NCI-H2107 treated with DMSO at 0.1 percent for 48 hours (cell line): Measurements from ENCODE around the gene LDLRAD1.
"Not testable (repeated sequence)": the region's sequence is repeated elsewhere in the genome, so short reads cannot be mapped to it uniquely, and the experiment has no call there.

ENCODE experiments used
- DNase-seq: peaks from one replicate; lab custom pipeline; 2025; ENCODE audit not compliant: unreplicated experiment; lab: John Stamatoyannopoulos, UW

The LDLRAD1 gene, protein sequence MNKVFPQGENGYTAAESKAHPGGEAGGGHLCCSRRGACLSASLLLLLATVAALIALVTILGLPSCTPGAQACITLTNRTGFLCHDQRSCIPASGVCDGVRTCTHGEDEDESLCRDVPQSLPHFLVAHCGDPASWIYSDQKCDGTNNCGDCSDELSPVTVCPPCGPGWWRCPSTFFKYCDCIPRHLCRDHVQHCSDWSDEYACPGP

DNA sequence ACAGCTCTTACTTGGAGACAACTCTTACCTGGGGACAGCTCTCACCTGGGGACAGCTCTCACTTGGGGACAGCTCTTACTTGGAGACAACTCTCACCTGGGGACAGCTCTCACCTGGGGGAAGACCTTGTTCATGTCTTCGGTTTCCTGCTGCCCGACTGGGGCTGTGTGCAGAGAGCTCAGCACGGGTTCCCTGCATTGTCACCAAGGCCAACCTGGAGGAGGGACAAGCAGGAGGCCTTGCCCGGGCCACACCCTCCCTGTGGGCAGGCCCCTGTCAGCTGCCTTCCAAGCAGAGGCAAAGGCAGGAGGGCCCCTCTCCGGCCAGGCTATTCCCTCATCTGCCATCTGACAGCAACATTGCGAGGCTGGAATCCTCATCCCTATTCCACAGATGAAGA is at the start of gene LDLRAD1:
Gene LDLRAD1, minus strand, starts transcription at position 208 of the 400 bp plus-strand sequence. Its CDS starts 74 bp downstream, at position 134.
- DNase-seq, result no peak

DNA sequence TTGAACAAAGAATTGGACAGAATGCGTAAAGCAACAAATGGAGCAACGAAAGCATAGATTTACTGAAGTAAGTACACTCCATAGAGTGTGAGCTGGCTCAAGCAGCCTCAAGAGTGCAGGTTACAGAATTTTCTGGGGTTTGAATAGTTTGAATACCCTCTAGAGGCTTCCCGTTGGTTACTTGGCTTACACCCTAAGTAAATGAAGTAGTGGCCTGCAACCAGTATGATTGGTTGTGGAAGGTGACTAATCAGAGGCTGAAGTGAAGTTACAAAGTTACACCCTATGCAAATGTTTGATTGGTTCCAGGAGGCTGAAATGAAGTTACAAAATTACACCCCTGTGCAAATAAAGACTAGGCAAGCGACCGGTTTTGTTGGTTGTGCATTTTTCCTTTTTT is 46.3 kb upstream of the LDLRAD1 start:
- no peak for DNase-seq

DNA sequence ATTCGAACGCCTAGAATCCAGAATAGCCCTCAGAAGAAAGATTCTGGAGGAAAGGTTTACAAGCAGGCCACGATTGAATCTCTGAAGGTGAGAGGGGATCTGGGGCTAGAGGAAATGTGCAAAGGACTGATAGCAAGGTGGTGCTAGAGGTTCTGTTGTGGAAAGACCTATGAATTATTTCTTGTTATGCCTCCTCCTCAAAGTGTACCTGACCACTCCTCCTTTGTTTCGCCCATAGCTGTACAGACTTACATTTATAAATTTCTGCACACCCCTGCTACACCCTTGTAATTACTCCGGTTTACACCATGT is 36.4 kb upstream of the LDLRAD1 start:
- no peak for DNase-seq

DNA sequence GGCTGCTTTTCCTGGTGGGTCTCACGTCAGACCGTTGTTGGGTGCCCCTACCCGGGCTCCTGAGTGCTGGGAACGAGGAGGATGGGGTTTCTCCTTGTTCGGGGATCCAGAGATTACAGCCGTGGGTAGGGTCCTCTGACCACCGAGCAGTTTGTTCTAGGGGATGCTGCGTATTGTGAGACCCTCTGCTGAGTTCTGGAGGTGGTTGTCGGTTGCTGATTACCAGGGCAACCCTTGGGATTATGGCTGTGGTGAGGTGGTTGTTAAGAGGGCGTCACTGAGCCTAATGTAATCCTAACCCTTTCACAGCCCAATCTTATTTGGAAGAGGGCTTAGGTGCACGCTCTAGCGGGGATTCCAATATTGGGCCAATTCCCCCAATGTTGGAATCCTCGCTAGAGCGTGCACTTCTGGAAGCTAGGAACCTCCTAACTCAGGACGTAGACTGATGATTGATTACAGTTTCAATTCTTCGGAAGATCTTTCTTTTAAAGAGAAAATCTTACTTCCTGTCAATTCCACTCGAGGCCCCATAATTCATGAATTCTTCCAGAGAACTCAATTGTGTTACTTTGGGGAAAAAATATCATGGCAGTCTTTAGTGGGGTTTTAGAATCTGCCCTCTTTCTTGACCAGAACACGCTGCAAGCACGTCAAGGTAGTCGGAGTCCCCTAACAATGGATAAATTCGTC is 35.9 kb upstream of the LDLRAD1 start:
- DNase-seq, result peak; percentile 39

DNA sequence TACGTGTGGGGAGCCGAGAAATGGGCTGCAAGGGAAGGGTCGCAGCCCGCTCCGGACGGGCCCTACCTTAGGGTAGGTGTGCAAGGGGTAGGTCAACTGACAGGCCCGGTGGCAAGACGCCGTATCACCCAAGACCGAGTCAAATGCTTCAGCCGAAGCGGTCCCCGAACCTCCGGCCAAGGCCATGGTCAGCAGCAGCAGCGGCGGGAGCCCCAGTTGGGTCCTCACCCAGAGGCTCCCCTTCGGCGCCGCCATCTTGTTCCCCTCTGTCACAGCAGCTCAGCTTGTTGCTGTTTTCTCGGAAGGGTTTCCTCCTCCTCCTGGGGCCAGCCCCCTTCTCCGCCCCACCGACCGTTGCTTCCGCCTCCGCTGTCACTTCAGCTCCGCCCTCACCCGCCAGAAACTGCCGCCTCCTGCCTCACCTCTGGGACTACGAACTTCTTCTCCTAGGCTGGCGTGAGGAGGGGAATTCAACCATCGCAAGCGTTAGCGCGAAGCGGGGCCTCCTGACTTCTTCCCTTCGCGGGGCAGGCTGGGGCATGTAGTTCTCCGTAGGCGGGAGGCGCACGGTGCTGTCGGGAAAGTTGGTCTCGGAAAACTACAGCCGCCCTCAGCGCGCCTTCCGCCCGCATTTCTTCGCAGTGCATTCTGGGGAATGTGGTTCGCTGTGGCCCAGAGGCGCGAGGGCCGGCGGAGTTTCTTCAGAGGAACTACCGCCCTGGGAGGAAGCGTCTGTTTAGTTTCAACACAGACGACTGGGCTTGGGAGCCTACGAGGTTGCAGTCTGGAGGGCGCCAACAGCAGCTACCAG is 35.2 kb upstream of the LDLRAD1 start, which contains the start of the genes TCEANC2 and TMEM59:
Gene TCEANC2, plus strand, starts transcription at position 675 of the 811 bp plus-strand sequence. CDS start 815 bp downstream, outside the sequence.
Gene TMEM59, minus strand, starts transcription at position 271 of the 811 bp plus-strand sequence. Its CDS starts 16 bp downstream, at position 255.
- DNase-seq, result peak; percentile 98

DNA sequence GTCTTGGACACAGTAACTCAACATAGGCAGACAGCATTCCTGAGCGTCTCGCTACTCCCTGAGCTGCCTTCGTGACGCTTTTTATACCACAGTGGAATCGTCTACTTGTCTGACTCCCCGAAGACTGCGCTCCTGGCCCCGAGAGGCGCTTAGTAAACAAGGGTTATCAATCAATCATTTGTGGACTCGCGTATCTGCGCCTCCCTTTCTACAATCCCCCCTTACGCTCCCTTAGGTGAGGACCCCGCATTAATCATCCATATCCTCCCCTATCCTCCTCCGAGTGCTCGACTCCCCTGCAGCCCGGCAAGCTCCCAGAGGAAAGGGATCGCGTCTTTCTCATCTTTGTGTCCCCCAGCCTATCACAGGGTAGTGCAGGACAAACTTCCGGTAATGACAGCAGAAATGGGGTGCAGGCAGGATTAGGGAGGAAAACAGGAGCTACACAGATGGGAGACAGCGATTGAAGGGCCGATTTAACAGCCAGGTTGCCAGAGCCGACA is 34.5 kb upstream of the LDLRAD1 start:
- DNase-seq, result peak; percentile 54

DNA sequence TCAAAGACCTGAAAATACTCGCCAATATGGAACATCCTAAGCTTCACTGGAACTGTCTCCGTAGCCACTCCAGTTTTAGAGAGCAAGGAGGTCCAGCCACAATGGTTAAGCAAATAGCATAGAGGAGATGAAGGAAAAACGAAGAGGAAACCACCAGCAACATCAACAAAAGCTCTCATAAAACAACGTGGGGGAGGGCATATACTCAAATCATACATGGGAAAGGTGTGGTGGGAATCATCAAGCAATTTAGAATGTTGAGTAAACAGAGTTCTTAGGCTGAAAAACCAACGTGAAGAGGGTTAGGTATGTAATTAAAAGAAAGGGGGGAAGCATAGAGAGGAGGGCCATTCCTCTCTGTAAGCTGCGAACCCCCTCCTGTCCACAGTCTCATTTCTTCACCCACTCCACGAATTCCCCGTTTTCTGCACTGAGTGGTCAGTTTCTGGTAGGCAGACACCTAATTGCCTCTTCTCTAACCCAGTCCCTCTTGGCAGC is 34.0 kb upstream of the LDLRAD1 start:
- peak; percentile 42 for DNase-seq

DNA sequence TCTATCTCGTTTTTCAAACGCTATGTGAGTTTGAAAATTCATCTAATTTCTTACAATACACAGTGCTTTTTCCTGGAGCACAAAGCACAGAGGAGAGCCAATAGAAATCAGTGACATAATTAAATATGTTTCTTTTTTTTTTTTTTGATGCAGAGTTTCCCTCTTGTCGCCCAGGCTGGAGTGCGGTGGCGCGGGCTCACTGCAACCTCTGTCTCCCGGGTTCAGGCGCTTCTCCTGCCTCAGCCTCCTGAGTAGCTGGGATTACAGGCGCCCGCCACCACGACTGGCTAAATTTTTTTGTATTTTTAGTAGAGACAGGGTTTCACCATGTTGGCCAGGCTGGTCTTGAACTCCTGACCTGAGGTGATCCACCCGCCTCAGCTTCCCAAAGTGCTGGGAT is 32.4 kb upstream of the LDLRAD1 start:
- DNase-seq, result not testable (repeated sequence)

DNA sequence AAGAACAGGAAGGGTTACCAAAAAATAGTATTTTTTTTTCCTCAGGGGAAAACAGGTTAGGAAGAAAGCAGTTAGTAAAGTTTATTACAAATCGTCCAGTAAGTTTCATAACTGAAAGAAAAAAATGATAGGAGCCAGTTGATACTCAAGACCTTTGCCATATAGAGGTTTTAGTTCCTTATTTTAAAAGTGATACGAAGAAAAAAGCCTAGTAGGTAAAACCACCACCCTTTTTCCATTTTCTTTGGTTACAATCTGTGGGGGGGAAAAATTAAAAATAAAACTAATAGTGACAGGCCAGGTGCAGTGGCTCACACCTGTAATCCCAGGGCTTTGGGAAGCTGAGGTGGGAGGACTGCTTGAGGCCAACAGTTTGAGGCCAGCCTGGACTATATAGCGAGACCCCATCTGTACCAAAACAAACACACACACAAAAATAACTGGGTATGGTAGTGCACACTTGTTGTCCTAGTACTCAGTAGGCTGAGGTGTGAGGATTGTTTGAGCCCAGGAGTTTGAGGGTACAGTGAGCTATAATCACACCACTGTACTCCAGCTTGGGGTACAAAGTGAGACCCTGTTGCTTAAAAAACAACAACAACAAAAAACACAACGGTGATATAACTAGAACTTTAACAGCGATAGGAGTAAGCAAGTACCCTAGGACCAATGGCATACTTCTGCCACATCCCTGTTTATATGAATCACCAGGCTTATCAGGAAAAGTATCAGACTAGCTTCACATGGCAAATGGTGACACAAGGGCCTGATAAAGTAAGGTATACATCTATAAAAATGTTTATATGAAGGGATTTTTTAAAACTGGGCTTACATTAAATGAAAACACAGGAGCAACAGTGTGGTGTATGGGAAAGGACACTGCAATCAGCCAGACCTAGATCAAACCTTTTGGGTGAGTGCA is 29.7 kb upstream of the LDLRAD1 start:
- DNase-seq, result no peak

DNA sequence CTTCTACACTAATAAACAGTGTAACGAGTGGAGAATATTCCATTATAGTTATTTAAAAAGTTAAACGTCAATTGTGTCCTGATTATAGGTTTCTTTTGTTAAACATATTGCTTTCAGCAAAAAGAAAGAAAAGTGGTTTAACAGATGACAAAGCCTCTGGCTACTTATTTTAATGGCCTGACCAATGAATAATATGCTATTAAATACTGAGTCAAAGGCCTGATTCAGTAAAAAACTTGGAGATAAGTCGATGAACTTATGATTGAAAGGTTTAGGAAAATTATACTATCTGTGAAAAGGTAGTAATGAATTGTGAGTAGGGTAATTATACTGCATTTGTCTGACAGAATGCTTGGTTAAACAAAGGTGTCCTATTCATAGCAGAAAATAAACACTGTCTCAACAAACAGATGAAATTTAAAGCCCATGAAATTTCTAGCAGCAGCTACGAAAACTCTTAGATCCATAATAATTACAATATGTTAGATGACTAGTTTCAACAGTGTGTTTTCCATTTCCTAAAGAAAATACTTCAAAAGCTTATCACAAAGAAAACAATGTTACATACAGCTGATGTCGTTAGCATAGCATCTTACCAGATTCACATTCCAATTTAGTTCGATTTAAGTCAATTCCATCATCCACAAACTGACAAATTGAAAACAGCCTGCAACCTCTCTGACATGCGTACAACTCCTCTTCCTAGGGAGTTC is 28.8 kb upstream of the LDLRAD1 start:
- no peak for DNase-seq

DNA sequence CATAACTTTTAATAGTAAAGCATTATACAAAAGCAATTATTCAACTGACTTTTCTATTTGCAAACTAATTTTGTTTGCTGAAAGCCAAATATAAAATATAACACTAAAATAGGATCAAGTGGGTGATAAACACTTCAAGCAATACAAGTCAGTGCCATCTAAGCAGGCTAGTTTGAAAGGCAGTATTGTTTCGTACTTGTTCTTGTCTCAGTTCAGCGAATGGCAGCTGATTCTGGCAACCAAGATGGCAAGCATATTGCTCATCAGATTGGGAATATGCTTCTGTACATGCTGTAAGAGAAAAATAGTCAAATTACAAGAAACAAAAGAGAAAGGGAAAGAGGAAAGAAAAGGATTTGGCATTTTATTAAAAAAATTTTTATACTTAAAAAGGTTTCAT is 27.5 kb upstream of the LDLRAD1 start:
- no peak for DNase-seq

DNA sequence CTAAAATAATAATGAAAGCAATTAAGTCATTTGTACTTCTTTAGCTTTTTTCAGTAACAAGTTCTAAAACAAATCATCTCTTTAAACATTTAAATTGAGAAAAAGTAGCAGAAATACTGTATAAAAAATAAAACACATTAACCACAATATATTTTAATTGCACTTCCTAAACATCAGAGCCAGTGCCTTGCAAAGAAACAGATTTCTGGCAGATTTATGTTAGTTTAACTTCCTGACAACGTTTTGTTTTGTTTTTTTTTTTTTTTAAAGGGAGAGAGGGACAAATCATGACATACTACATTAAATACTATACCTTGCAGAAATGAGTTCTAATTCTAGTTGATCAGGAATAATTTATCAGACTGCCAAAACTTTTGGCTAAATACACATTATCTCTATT is 23.8 kb upstream of the LDLRAD1 start:
- no peak for DNase-seq

DNA sequence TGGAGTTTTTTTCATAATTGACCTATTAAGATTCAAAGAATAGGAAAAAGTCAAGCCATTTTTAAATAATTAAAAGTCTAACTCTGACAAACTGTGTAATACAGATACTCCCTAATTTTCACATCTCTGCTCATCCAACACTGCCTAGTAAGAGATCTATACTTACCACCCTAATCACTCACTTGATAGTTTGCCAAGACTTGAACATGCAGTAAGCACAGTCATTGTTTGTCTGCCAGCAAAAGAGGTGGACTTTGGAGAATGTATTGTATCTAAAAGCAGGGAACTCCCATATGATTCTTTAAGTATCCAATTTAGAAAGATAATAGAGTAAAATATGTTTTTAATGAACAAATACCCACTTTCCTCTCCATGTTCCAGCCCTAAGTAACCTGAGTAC is 19.5 kb upstream of the LDLRAD1 start:
- no peak for DNase-seq

DNA sequence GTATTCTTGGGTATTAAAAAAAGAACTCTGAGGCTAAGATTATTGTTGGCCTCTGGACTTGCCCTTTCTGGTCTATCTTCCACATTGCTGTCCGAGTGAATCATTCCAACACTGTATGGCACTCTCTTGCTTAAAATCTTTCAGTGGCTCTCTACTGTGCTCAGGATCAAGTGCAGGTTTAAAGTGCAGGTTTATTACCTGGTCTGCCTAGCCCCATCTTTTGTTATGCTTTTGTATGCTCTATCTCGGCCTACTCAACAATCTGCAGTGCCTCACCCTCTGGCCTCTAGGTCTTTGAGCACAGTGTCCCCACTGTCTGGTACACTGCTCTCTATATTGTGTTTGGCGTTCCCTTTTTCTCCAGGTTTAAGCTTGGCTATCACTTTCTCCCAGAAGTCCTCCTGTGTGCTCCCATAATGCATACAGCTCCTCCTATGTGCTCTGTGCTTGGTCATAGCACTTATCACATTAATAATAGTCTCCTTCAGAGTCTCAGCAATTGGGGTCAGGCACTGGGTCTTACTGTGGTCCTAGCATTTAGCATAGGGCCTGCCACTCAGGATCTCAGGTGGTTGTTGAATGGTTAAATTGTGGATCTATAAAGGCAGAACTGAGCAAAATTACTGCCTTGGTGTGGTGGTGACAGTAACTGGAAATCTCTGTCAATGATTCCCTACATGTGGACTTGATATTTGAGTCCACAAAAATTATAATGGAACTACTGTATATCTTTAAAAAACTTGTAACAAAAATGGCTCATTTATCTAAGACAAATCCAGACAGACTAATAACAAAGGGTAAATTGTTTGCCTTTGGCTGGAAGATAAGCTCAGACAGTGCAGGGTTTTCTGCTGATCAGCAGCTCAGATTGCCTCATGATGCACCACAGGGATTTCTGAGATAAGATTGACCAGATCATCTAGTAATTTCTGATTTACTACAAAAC is 10.6 kb upstream of the LDLRAD1 start:
- no peak for DNase-seq

DNA sequence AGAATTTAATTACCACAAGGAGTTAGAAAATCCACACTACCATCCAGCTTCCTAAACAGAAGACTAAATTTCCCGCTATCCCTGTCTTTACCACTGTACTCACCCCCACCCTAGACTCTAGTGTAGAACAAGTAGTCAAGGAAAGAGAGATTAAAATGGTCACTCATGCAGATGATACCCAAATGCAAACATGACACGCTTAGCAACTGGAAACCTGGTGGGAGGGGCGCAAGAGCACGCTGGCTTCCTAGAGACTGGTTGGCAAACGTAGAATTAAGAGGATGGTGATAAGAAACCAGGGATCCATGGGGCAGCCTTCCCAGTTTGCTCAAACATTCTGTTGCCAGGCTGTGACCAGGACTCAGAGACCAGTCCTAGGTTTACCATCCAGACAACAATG is 9.9 kb upstream of the LDLRAD1 start:
- no peak for DNase-seq

DNA sequence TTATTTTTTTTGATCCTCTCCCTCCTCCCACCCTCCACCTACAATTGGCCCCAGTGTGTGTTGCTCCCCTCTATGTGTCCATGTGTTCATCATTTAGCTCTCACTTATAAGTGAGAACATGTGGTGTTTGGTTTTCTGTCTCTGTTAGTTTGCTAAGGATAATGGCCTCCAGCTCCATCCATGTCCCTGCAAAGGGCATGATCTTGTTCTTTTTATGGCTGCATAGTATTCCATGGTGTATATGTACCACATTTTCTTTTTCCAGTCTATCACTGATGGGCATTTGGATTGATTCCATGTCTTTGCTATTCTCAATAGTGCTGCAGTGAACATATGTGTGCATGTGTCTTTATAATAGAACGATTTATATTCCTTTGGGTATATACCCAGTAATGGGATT is 6.8 kb upstream of the LDLRAD1 start:
- not testable (repeated sequence) for DNase-seq

DNA sequence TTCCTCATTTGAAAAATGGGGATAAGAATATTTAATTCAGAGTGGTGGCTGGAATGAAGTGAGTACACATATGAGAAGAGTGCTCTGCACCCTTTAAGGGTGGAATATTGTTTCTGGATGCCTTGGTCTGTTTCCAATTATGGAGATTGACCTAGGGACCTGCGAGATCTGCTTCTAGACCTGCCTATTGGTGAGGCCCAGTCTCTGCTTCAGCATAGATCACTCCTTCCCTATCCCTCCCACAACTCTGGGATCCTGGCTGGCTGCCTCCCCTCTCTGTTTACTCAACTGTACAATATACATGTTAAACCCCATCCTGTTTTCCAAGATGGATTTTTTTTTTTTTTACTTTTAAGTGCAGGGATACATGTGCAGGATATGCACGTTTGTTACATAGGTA is 6.4 kb upstream of the LDLRAD1 start:
- DNase-seq, result no peak

DNA sequence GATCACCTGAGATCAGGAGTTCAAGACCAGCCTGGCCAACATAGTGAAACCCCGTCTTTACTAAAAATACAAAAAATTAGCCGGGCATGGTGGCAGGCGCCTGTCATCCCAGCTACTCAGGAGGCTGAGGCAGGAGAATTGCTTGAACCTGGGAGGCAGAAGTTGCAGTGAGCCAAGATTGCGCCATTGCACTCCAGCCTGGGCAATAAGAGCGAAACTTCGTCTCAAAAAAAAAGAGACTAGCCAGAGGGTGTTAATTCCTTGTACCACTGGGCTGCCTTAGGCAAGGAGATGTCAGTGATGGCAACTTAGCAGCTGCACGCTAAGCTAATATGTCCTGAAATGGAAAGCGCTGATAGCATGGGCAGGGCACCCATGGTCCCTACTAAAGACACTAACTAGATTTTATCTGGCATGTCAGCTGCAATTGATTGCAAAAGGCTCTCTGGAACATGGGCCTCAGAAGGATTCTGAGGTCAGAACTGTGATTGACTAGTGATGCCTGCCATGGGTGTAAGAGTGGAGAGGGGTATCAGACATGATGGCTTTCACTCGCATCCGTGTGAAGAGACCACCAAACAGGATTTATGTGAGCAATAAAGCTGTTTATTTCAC is 1.7 kb upstream of the LDLRAD1 start:
- DNase-seq, result not testable (repeated sequence)
